SK-N-SH (cell line): ENCODE results near the gene TLX2. TPM values are rescaled to one million over a fixed set of nuclear protein-coding genes. Genes with fewer than 3 reads are reported as not detected.

Experiments used
- CTCF ChIA-PET: fragments of 300-600, 350-600 bp; formaldehyde crosslinking; extraction: SDS; loops from one replicate; lab custom pipeline; 2021; lab: Yijun Ruan, JAX
- POLR2A ChIA-PET: fragments of 350-600 bp; sonication (Branson Sonifier 250); formaldehyde crosslinking; extraction: SDS; loops from one replicate; lab custom pipeline; 2020; ENCODE audit warnings: antibody characterized with exemption, inconsistent platforms; lab: Yijun Ruan, JAX
- DNase-seq: peaks from one replicate; pipeline ENCODE4 v3.0.0; 2012
- H2AFZ ChIP-seq: fragments of 200-600 bp; sonication (generic); 2 replicates; pipeline ENCODE4 v1.8.1; 2016; ENCODE audit warnings: antibody characterized with exemption, mild to moderate bottlenecking, low read depth
- H3F3A ChIP-seq: fragments of 200-600 bp; sonication (generic); replicated peaks from 2 replicates; pipeline ENCODE3; 2016; ENCODE audit warnings: antibody characterized with exemption, mild to moderate bottlenecking; ENCODE audit not compliant: insufficient read depth
- H3K27ac ChIP-seq, 2 experiments: fragments of 200-500 bp in 1 of 2; fragments of 200-600 bp in 1 of 2; sonication (Bioruptor generic) in 1 of 2; sonication (generic), shearing (Covaris generic) in 1 of 2; 2 replicates each; pipeline versions ENCODE4 v1.5.1 to v1.6.1; 2014 to 2016; ENCODE audit warnings: low read depth in 2 of 2, inconsistent platforms in 1 of 2, low read length in 1 of 2, mild to moderate bottlenecking in 1 of 2, mixed read lengths in 1 of 2
- H3K27me3 ChIP-seq: fragments of 200-600 bp; sonication (generic), shearing (Covaris generic); 2 replicates; pipeline ENCODE4 v1.6.1; 2016; ENCODE audit warnings: mixed run types; ENCODE audit not compliant: insufficient read depth
- H3K36me3 ChIP-seq, 2 experiments: fragments of 200-500 bp in 1 of 2; fragments of 200-600 bp in 1 of 2; sonication (Bioruptor generic) in 1 of 2; sonication (generic) in 1 of 2; replicated peaks in 1 of 2; 2 replicates each; pipeline versions ENCODE3 to v1.5.1; 2014 to 2016; ENCODE audit warnings: low read length in 1 of 2, mild to moderate bottlenecking in 1 of 2; ENCODE audit not compliant: insufficient read depth in 2 of 2, control insufficient read depth in 1 of 2
- H3K4me1 ChIP-seq, 2 experiments: fragments of 200-500 bp in 1 of 2; fragments of 200-600 bp in 1 of 2; sonication (Bioruptor generic) in 1 of 2; sonication (generic), shearing (Covaris generic) in 1 of 2; 2 replicates each; pipeline versions ENCODE4 v1.5.1 to v1.6.1; 2014 to 2016; ENCODE audit warnings: low read depth in 1 of 2, low read length in 1 of 2, mixed run types in 1 of 2; ENCODE audit not compliant: insufficient read depth in 2 of 2, control insufficient read depth in 1 of 2
- H3K4me2 ChIP-seq: fragments of 200-600 bp; sonication (generic), shearing (Covaris generic); 2 replicates; pipeline ENCODE4 v1.6.1; 2017; ENCODE audit warnings: mixed run types
- H3K4me3 ChIP-seq, 2 experiments: fragments of 200-500 bp in 1 of 2; fragments of 200-600 bp in 1 of 2; sonication (Bioruptor generic) in 1 of 2; sonication (generic), shearing (Covaris generic) in 1 of 2; 2 replicates each; pipeline versions ENCODE4 v1.5.1 to v1.8.1; 2014 to 2016; ENCODE audit warnings: low read depth in 2 of 2, inconsistent platforms in 1 of 2, low read length in 1 of 2, mild to moderate bottlenecking in 1 of 2, mixed read lengths in 1 of 2, moderate library complexity in 1 of 2
- H3K79me2 ChIP-seq: fragments of 200-600 bp; sonication (generic); 2 replicates; pipeline ENCODE4 v1.8.1; 2017; ENCODE audit warnings: mild to moderate bottlenecking; ENCODE audit not compliant: insufficient read depth
- H3K9ac ChIP-seq: fragments of 200-600 bp; sonication (generic); 2 replicates; pipeline ENCODE4 v1.6.1; 2017; ENCODE audit warnings: mixed run types
- H3K9me2 ChIP-seq: fragments of 200-600 bp; sonication (generic); 2 replicates; pipeline ENCODE4 v1.6.1; 2017; ENCODE audit warnings: mixed run types
- H3K9me3 ChIP-seq: fragments of 200-600 bp; sonication (generic); 2 replicates; pipeline ENCODE4 v1.6.1; 2017; ENCODE audit warnings: mixed run types, mild to moderate bottlenecking, moderate library complexity
- H4K20me1 ChIP-seq: fragments of 200-600 bp; sonication (generic); 2 replicates; pipeline ENCODE4 v1.6.1; 2017; ENCODE audit warnings: mild to moderate bottlenecking, mixed run types; ENCODE audit not compliant: insufficient read depth
- CTCF ChIP-seq: fragments of 200-600 bp; sonication (generic); IDR thresholded peaks from 2 replicates; pipeline ENCODE4 v1.6.1; 2017; ENCODE audit warnings: antibody characterized with exemption, mild to moderate bottlenecking, moderate library complexity
- EP300 ChIP-seq, 2 experiments: IDR thresholded peaks; 2 replicates each; pipeline versions ENCODE4 v1.4.0 to v1.6.1; 2012; ENCODE audit warnings: borderline replicate concordance in 1 of 2, low read depth in 1 of 2, low read length in 1 of 2
- EZH2phosphoT487 ChIP-seq: fragments of 200-600 bp; sonication (generic); IDR thresholded peaks from 2 replicates; pipeline ENCODE4 v1.6.1; 2017; ENCODE audit warnings: low read depth, mixed run types, mild to moderate bottlenecking, antibody characterized with exemption, moderate library complexity, borderline replicate concordance
- GABPA ChIP-seq: IDR thresholded peaks from 2 replicates; pipeline ENCODE4 v1.4.0; 2012; ENCODE audit warnings: low read depth, mild to moderate bottlenecking
- MEF2A ChIP-seq: IDR thresholded peaks from 2 replicates; pipeline ENCODE4 v1.4.0; 2012; ENCODE audit warnings: low read depth, borderline replicate concordance
- MXI1 ChIP-seq: IDR thresholded peaks from 2 replicates; pipeline ENCODE4 v1.6.1; 2012; ENCODE audit warnings: mild to moderate bottlenecking, low read depth, low read length, improper control_type of control experiment
- PBX3 ChIP-seq: IDR thresholded peaks from 2 replicates; pipeline ENCODE4; 2012
- RAD21 ChIP-seq: IDR thresholded peaks from 2 replicates; pipeline ENCODE4 v1.6.1; 2012; ENCODE audit warnings: mild to moderate bottlenecking, low read length
- RCOR1 ChIP-seq: fragments of 150-350 bp; IDR thresholded peaks from 2 replicates; pipeline ENCODE4 v1.6.1; 2017; ENCODE audit warnings: antibody characterized with exemption, low read length
- REST ChIP-seq: IDR thresholded peaks from 2 replicates; pipeline ENCODE4 v1.6.1; 2012; ENCODE audit warnings: mild to moderate bottlenecking, low read depth, low read length, moderate library complexity
- RFX5 ChIP-seq: IDR thresholded peaks from 2 replicates; pipeline ENCODE4 v1.6.1; 2012; ENCODE audit warnings: mild to moderate bottlenecking, improper control_type of control experiment, low read length
- SIN3A ChIP-seq: IDR thresholded peaks from 2 replicates; pipeline ENCODE4 v1.6.1; 2012; ENCODE audit warnings: low read depth, mild to moderate bottlenecking, low read length, moderate library complexity, borderline replicate concordance
- SMC3 ChIP-seq: IDR thresholded peaks from 2 replicates; pipeline ENCODE4 v1.6.1; 2012; ENCODE audit warnings: low read depth, low read length, improper control_type of control experiment
- TAF1 ChIP-seq: IDR thresholded peaks from 2 replicates; pipeline ENCODE4 v1.6.1; 2012; ENCODE audit warnings: low read depth, mild to moderate bottlenecking, low read length, moderate library complexity, borderline replicate concordance
- USF1 ChIP-seq: IDR thresholded peaks from 2 replicates; pipeline ENCODE4 v1.4.0; 2012; ENCODE audit warnings: low read depth, borderline replicate concordance
- YY1 ChIP-seq: IDR thresholded peaks from 2 replicates; pipeline ENCODE4 v1.4.0; 2012; ENCODE audit warnings: low read depth, mild to moderate bottlenecking
- ZBTB33 ChIP-seq: IDR thresholded peaks from 2 replicates; pipeline ENCODE4 v1.4.0; 2012; ENCODE audit warnings: low read depth, borderline replicate concordance
- WGBS: methylation state at CpG from one replicate; pipeline ENCODE4 v1.1.6; 2017; ENCODE audit warnings: low lambda C conversion rate; 5-methylcytosine and 5-hydroxymethylcytosine counted together
- polyA plus RNA-seq, 3 experiments: library from polyadenylated mRNA; depleted of rRNA; stranded (reverse); fragments of >200 nt; gene quantifications; 2 replicates each; pipeline ENCODE4 v1.2.3, GENCODE V29; 2012

Gene TLX2
- polyA plus RNA-seq, 1 of the 3 experiments (the other 2 are of a cell fraction) = 24.5 TPM

- CTCF ChIA-PET = interaction anchor here (2.1 to 7.8 kb wide), 2 partner anchors 30 to 54 kb away, joined by 7 to 102 read pairs; partner anchors contain the start of genes CCDC142, PCGF1 and TTC31
- TF ChIP-seq SIN3A = no peak
- no peak for TF ChIP-seq YY1
- TF ChIP-seq MEF2A = no peak
- no peak for TF ChIP-seq REST
- no peak for TF ChIP-seq TAF1
- TF ChIP-seq RFX5 = no peak
- no peak for TF ChIP-seq PBX3
- DNase-seq = no peak
Measured at GRCh38 chr2:74537140-74537539, 22.9 kb downstream of the TLX2 start.

GRCh38 chr2:74538881-74539339 is 24.7 kb downstream of the TLX2 start:
- Histone ChIP-seq H3K79me2 (no peaks in the 10 kb centered on the region), H4K20me1 (no peaks in the 10 kb centered on the region), H3K9ac (no peak overlapping the region), H3K4me3 (no peak overlapping the region), H3K9me2 (no peaks in the 10 kb centered on the region), H3K27me3 (no peaks in the 10 kb centered on the region), H3K4me2 (no peak overlapping the region), H3K9me3 (no peaks in the 10 kb centered on the region), H3K36me3 (peaks cover 4 to 6% of the 10 kb centered on the region in 2 experiments), H2AFZ (no peak overlapping the region), H3K27ac (no peak overlapping the region), H3K4me1 (no peaks in the 10 kb centered on the region), H3F3A (peaks cover 5% of the 10 kb centered on the region)
- ChIA-PET CTCF (no interaction called here), POLR2A (no interaction called here)
- no peak for DNase-seq
- 90% methylated on average over 7 of the region's 7 CpGs for WGBS
- TF ChIP-seq CTCF = no peak
- no peak for TF ChIP-seq ZBTB33
- no peak for TF ChIP-seq GABPA
- TF ChIP-seq RAD21 = no peak
- TF ChIP-seq EZH2phosphoT487 = no peak
- TF ChIP-seq USF1 = no peak
- TF ChIP-seq EP300 (IDR thresholded peaks at IDR 0.05; ENCODE audit: borderline replicate concordance in 1 of 2, low read depth in 1 of 2, low read length in 1 of 2) = no peak
- no peak for TF ChIP-seq RCOR1
- no peak for TF ChIP-seq PBX3
- no peak for TF ChIP-seq RFX5
- TF ChIP-seq MXI1 = no peak
- no peak for TF ChIP-seq SMC3

More at GRCh38 chr2:74537140-74537539, 22.9 kb downstream of the TLX2 start:
- Histone ChIP-seq H3F3A (peaks cover 12% of the 10 kb centered on the region), H3K9ac (no peak overlapping the region), H3K4me1 (no peaks in the 10 kb centered on the region), H3K4me3 (no peak overlapping the region), H3K4me2 (no peak overlapping the region), H3K36me3 (peaks cover 10 to 20% of the 10 kb centered on the region in 2 experiments), H3K79me2 (no peaks in the 10 kb centered on the region), H3K27me3 (no peaks in the 10 kb centered on the region), H3K9me3 (no peaks in the 10 kb centered on the region), H2AFZ (no peak overlapping the region), H4K20me1 (no peaks in the 10 kb centered on the region), H3K9me2 (no peaks in the 10 kb centered on the region), H3K27ac (no peak overlapping the region)
- 76% methylated on average over 4 of the region's 4 CpGs for WGBS
- POLR2A ChIA-PET = no interaction called here
